ENCODE results near the gene CACNB4. TPM values are rescaled to one million over a fixed set of nuclear protein-coding genes. Genes with fewer than 3 reads are reported as not detected.

CACNB4 gene
- total RNA-seq, 1 experiment from 2014 or later: 0.19 TPM

- intact Hi-C loops (cut with micrococcal nuclease; ENCODE audit: unreplicated experiment): no loop called here
- DNase-seq (ENCODE audit: low spot score): no peak
- no peaks in the 10 kb centered on the region for H3K36me3 ChIP-seq (ENCODE audit: insufficient read depth, low read length, poor library complexity, severe bottlenecking)
- H3K4me1 ChIP-seq (ENCODE audit: insufficient read depth, low read length, poor library complexity, severe bottlenecking): no peaks in the 10 kb centered on the region
- CTCF ChIA-PET: no interaction called here
- POLR2A ChIA-PET (ENCODE audit: low non-redundant PET): no interaction called here
- no TSS peak for BruUV-seq (replicated peaks)
- no peaks in the 10 kb centered on the region for H3K27me3 ChIP-seq (replicated peaks; ENCODE audit: insufficient read depth, low read depth, low read length, poor library complexity)
- H3K4me3 ChIP-seq (ENCODE audit: low read depth, low read length, poor library complexity, severe bottlenecking): no peak overlapping the region
- H3K27ac ChIP-seq (ENCODE audit: low read depth, low read length, poor library complexity, severe bottlenecking): no peak overlapping the region
- TF ChIP-seq EZH2 (IDR thresholded peaks at IDR 0.05; ENCODE audit: borderline replicate concordance, low read depth, low read length, poor library complexity, severe bottlenecking) (no peak), CTCF (conservative IDR thresholded peaks at IDR 0.05; ENCODE audit: low read depth, low read length) (no peak)
- H3K9me3 ChIP-seq (ENCODE audit: low read depth, low read length, poor library complexity, severe bottlenecking): no peaks in the 10 kb centered on the region
Observed at GRCh38 chr2:151790689-151791088, 308.2 kb downstream of the CACNB4 start.

DNA sequence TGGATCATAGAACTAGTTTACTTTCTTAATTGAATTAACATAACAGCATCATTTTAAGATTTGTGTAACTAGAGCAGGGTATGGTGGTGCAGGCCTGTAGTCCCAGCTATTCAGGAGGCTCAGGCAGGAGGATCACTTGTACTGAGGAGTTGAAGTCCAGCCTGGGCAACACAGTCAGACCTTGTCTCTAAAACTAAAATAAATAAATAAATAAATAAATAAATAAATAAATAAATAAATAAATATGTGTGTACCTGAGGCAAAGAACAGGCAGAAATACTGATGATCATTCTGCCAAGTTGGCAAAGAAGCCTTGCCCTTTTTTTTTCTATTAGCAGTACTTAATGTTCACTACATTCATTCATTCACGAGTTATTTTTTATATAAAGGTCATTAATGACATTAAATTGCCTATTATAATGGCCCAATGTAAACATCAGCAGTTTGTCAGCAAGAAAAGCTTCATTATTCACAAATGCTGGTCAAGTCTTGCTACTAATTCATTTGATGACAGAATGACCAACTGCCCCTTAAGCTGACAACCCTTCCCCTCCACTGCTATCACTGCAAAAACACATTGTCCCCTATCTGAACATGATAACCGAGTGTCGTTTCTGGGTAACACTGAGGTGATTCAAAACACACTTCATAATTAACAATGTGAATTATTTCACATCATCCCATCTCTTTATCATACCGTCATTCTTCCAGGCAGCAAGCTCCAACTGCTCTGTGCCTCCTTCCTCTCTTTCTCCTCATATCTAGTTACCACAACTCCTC, 309.6 kb downstream of the CACNB4 start:
- DNase-seq (ENCODE audit: low spot score): no peak
- no peak overlapping the region for H3K4me3 ChIP-seq (ENCODE audit: low read depth, low read length, poor library complexity, severe bottlenecking)
- no peak for TF ChIP-seq EZH2 (IDR thresholded peaks at IDR 0.05; ENCODE audit: borderline replicate concordance, low read depth, low read length, poor library complexity, severe bottlenecking)
- TF ChIP-seq CTCF (conservative IDR thresholded peaks at IDR 0.05; ENCODE audit: low read depth, low read length): no peak
- H3K27ac ChIP-seq (ENCODE audit: low read depth, low read length, poor library complexity, severe bottlenecking): no peak overlapping the region
- H3K36me3 ChIP-seq (ENCODE audit: insufficient read depth, low read length, poor library complexity, severe bottlenecking): no peaks in the 10 kb centered on the region
- CTCF ChIA-PET: no interaction called here
- BruUV-seq (replicated peaks): no TSS peak
- H3K27me3 ChIP-seq (replicated peaks; ENCODE audit: insufficient read depth, low read depth, low read length, poor library complexity): no peaks in the 10 kb centered on the region
- POLR2A ChIA-PET (ENCODE audit: low non-redundant PET): no interaction called here
- H3K9me3 ChIP-seq (ENCODE audit: low read depth, low read length, poor library complexity, severe bottlenecking): no peaks in the 10 kb centered on the region
- no peaks in the 10 kb centered on the region for H3K4me1 ChIP-seq (ENCODE audit: insufficient read depth, low read length, poor library complexity, severe bottlenecking)
- intact Hi-C loops (cut with micrococcal nuclease; ENCODE audit: unreplicated experiment): no loop called here

DNA sequence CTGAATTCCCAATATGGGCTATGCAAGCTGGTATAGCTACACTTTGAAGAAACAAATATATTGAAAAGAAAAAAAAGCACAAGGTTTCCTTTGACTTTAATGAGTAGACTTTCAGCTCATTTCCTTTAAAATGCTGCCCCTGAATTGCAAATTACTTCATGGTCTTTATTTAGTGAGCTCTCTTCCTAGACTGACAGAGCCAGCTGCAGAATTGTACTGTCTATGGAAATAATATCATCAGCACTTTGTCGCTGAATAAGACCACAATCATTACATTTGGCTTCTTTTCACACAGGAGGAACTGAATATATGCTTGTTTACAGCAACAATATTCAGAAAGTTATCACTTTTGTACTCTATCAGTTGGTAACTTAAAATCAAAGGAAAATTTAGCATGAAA, 312.4 kb downstream of the CACNB4 start:
- CTCF ChIA-PET: no interaction called here
- BruUV-seq (replicated peaks): no TSS peak
- POLR2A ChIA-PET (ENCODE audit: low non-redundant PET): no interaction called here

More for the DNA sequence above, 312.4 kb downstream of the CACNB4 start:
- Histone ChIP-seq H3K36me3 (ENCODE audit: insufficient read depth, low read length, poor library complexity, severe bottlenecking) (no peaks in the 10 kb centered on the region), H3K9me3 (ENCODE audit: low read depth, low read length, poor library complexity, severe bottlenecking) (no peaks in the 10 kb centered on the region), H3K27ac (ENCODE audit: low read depth, low read length, poor library complexity, severe bottlenecking) (no peak overlapping the region), H3K4me3 (ENCODE audit: low read depth, low read length, poor library complexity, severe bottlenecking) (no peak overlapping the region), H3K27me3 (replicated peaks; ENCODE audit: insufficient read depth, low read depth, low read length, poor library complexity) (no peaks in the 10 kb centered on the region), H3K4me1 (ENCODE audit: insufficient read depth, low read length, poor library complexity, severe bottlenecking) (no peaks in the 10 kb centered on the region)
- TF ChIP-seq CTCF (conservative IDR thresholded peaks at IDR 0.05; ENCODE audit: low read depth, low read length) (no peak), EZH2 (IDR thresholded peaks at IDR 0.05; ENCODE audit: borderline replicate concordance, low read depth, low read length, poor library complexity, severe bottlenecking) (no peak)
- intact Hi-C loops (cut with micrococcal nuclease; ENCODE audit: unreplicated experiment): no loop called here
- no peak for DNase-seq (ENCODE audit: low spot score)

Measured in A673 (cell line).